Sigmoid colon (tissue), 7 donors: Measurements from ENCODE around the gene COL4A5. TPM values are rescaled to one million over a fixed set of nuclear protein-coding genes. Genes with fewer than 3 reads are reported as not detected.

Experiments
- DNase-seq: peaks from one replicate; pipeline ENCODE4 v3.0.0-alpha.2; 2019
- H3K27ac ChIP-seq, 4 donors: fragments of 200-600 bp; sonication (generic); one replicate each; pipeline ENCODE4 v1.5.1; 2016 to 2019; ENCODE audit warnings: mild to moderate bottlenecking in 1 of 4
- H3K27me3 ChIP-seq, 3 donors: fragments of 200-600 bp; sonication (generic); one replicate each; pipeline ENCODE4 v1.5.1; 2019; ENCODE audit warnings: mild to moderate bottlenecking in 1 of 3
- H3K36me3 ChIP-seq, 4 donors: fragments of 200-600 bp; sonication (generic); one replicate each; pipeline ENCODE4 v1.5.1; 2016 to 2019
- H3K4me1 ChIP-seq, 4 donors: fragments of 200-600 bp; sonication (generic); one replicate each; pipeline ENCODE4 v1.5.1; 2017 to 2019
- H3K4me3 ChIP-seq, 4 donors: fragments of 200-600 bp; sonication (generic); one replicate each; pipeline ENCODE4 v1.5.1; 2017 to 2019; ENCODE audit warnings: mild to moderate bottlenecking in 2 of 4, moderate library complexity in 1 of 4
- H3K9me3 ChIP-seq, 4 donors: fragments of 200-600 bp in 3 of 4; sonication (generic) in 3 of 4; one replicate each; pipeline versions ENCODE4 v1.5.1 to v1.6.1; 2013 to 2019
- CTCF ChIP-seq, 4 experiments: fragments of 450-650 bp in 3 of 4; fragments of 200-600 bp in 1 of 4; IDR thresholded peaks; one replicate each; pipeline ENCODE4 v1.5.1; 2016 to 2019; ENCODE audit warnings: antibody characterized with exemption in 4 of 4, mild to moderate bottlenecking in 3 of 4, moderate library complexity in 2 of 4
- EP300 ChIP-seq, 4 donors: sonication (generic); formaldehyde crosslinking; IDR thresholded peaks; one replicate each; pipeline ENCODE4 v1.6.1; 2017; ENCODE audit warnings: antibody characterized with exemption in 4 of 4
- POLR2A ChIP-seq, 2 donors: fragments of 450-650 bp; IDR thresholded peaks; one replicate each; pipeline ENCODE4 v1.6.1; 2016; ENCODE audit warnings: antibody characterized with exemption in 2 of 2, mild to moderate bottlenecking in 2 of 2, moderate library complexity in 2 of 2
- POLR2AphosphoS5 ChIP-seq, 4 donors: sonication (generic); formaldehyde crosslinking; IDR thresholded peaks; one replicate each; pipeline ENCODE4 v1.6.1; 2017; ENCODE audit warnings: antibody characterized with exemption in 4 of 4
- WGBS, 2 donors: extraction: QIAGEN DNeasy Blood & Tissue Kit; methylation state at CpG; one replicate each; pipeline ENCODE4 v1.1.7; 2013; 5-methylcytosine and 5-hydroxymethylcytosine counted together
- intact Hi-C: fragments of 100-400 bp; cut with DNase I; formaldehyde crosslinking; loops from one replicate; pipeline ENCODE4 v1.15.1; 2023
- polyA plus RNA-seq, 3 donors: library from polyadenylated mRNA; stranded (reverse); fragments of 200-250 nt; gene quantifications; one replicate each; pipeline ENCODE4 v1.2.3, GENCODE V29; 2013
- small RNA-seq, 3 donors: library from RNA; depleted of rRNA; stranded (forward); fragments of <200 nt; gene quantifications; one replicate each; pipeline ENCODE3, GENCODE V24; 2016
- total RNA-seq, 4 donors: library from RNA; depleted of rRNA; stranded (reverse); fragments of >200 nt; gene quantifications; one replicate each; pipeline ENCODE4 v1.1.0, GENCODE V29; 2016
- donor health status: healthy with polysubstance abuse.
- donor health status: Bipolar disorder and iron deficiency.
- donor health status: healthy.

Gene COL4A5
- total and polyA plus RNA-seq, 7 donors = 0.23 to 19.4 (median 4.6) TPM

GRCh38 chrX:108740299-108740774 is 300.7 kb downstream of the COL4A5 start:
- intact Hi-C loops = no loop called here
- TF ChIP-seq CTCF (IDR thresholded peaks at IDR 0.05) (no peak), POLR2A (IDR thresholded peaks at IDR 0.05) (no peak), EP300 (IDR thresholded peaks at IDR 0.05) (no peak), POLR2AphosphoS5 (IDR thresholded peaks at IDR 0.05) (no peak)

More at GRCh38 chrX:108740299-108740774, 300.7 kb downstream of the COL4A5 start:
- Histone ChIP-seq H3K4me1 (peaks cover 0 to 15% (median 5%) of the 10 kb centered on the region in 4 donors), H3K27ac (no peak overlapping the region), H3K9me3 (no peaks in the 10 kb centered on the region), H3K36me3 (no peaks in the 10 kb centered on the region), H3K4me3 (no peak overlapping the region), H3K27me3 (peaks cover 12 to 46% (median 16%) of the 10 kb centered on the region in 3 donors)
- 35 to 75% methylated on average over 1 of the region's 1 CpG for WGBS, 2 donors
- no peak for DNase-seq

Small RNAs within 50 kb of the gene (small RNA-seq; reads per million reads assigned to genes)
- gene RF00019 = 0 reads per million in 3 donors

Other genes with a start within 250 kb of the COL4A5 start
- 1 to 10 TPM in 1 of 4 donors, under 1 TPM in 3; 0.16 to 3.0 (median 0.38) TPM for gene COL4A6, start 1.4 kb upstream of the COL4A5 start, total RNA-seq
- under 1 TPM; 0.23 to 0.60 (median 0.31) TPM for gene COL4A6, start 1.4 kb upstream of the COL4A5 start, polyA plus RNA-seq